NK-92 (cell line): ENCODE measurements around the gene PAX8.

Experiments used
- DNase-seq: peaks from one replicate; lab custom pipeline; 2025; ENCODE audit not compliant: unreplicated experiment; lab: John Stamatoyannopoulos, UW

PAX8 gene

DNA sequence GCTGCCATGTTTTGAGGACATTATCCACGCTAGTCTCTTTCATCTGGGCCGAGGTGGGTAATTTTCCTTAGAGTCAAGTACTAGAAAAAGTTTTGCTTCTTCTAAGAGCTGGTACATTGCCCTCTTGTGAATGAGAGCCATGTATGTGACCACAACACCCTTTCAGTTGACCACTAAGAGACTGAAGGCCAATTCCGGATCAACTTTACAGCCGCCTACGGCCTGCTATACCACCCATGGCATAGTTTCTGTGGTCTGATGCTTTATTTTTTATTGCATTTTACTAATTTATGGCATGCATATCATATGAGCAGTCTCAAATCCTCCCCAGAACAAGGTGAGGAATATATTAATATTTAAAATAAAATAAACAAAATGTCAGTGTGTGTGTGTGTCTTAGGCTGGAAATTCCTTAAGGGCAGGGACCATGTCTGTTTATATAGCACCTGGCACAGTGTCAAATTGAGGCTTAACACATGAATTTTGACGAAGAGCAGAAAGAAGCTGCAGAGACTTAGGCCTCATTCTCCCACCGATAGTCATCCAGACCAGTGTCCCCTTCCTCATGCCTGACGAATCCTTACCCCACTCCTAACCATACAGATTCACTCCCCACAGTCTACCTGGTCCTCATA is 69.6 kb downstream of the PAX8 start:
- DNase-seq = no peak

DNA sequence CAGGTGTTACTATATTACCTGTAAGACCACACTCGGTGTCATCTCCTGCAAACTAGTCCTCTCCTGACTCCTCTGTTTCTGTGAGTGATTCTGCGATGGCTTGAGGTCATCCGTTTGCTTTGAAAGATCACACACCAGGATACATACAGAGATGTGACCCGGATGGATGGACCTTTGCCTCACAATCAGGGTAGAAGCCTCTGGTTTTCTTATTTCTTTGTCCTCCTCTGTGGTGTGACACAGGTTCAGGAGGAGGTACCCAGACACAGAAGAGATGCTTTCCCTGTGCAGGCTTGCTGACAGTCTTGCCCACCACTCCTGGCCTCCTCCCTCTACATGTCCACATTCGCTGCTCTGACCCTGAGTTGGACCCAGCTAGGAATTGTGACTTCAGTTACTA is 70.3 kb downstream of the PAX8 start:
- DNase-seq = no peak

DNA sequence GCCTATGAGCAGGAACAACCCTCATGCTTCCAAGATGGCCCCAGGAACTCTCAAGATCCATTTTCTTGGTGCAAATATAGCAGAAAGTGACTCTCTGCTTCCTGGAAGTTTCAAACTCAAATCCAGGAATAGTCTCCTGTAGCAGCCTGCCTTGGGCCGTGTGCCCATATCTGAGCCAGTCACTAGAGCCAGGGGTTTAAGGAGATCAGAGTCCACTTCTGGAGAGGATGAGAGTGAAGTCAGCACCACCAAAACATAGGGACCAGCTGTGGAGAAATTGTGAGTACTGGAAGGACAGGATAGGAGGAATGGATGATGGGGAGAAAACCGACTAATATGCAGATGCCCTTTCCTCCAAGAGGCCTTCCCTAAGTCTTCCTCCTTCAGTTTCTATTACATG is 71.7 kb downstream of the PAX8 start:
- DNase-seq = no peak

DNA sequence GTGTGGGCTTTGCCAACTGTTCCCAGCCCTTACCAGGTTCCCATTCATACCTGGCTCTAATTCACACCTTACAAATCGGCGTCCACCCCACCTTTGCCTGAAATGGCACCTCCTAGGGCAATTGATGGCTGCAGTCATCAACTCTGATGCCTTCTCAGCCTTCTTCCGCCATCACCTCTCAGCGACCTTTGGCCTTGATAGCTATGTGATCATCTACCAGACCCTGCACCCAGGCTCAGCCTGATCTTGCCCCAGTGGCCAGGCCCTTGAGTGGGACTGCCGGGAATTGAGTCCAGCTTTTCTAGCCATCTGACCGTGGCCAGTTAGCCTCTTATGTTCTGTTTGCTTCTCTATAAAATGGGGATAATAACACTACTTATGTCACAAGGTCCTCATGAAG is 72.5 kb downstream of the PAX8 start:
- no peak for DNase-seq

DNA sequence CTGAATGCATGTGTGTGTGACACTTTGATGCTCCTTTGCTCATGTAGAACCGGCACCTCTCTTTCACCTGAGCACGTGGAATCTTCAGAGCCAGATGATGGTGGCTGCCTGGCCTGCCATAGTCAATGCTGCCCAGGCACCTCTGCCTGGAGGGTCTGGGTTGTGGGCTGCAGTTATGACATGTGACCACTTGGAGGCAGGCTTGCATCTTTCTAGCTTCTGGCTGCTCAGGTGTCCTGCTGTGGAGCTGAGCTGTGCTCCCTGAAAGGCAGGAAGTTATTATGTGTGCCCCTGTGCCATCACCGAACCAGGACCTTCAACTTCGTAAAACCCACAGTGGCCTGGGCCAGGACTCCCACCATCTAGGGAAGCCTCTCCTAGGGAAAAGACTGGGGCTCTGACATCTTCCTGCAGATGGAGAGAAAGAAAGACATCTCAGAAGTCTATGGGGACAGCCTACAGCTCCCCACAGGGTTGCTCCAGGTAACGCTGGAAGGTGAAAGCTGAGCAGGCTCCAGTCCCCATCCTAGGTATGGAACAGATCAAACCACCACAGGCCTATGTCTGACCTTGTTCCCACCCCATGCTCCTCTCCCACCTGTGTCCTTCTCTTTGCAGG is 74.7 kb downstream of the PAX8 start:
- no peak for DNase-seq

DNA sequence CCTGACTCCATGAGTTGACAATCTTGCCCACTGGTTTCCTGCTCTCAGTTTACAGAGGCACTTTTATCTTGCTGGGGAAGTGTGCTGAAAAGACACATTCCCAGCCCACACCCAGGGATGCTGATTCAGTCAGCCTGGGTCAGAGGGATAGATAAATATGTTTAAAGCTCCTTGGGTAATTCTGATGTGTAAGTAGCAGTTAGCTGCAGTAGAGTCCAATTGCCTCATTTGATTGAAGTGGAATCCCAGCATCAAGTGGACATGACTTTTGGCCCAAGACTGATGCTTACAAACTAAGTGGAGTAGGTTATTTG is 75.5 kb downstream of the PAX8 start:
- DNase-seq = no peak

DNA sequence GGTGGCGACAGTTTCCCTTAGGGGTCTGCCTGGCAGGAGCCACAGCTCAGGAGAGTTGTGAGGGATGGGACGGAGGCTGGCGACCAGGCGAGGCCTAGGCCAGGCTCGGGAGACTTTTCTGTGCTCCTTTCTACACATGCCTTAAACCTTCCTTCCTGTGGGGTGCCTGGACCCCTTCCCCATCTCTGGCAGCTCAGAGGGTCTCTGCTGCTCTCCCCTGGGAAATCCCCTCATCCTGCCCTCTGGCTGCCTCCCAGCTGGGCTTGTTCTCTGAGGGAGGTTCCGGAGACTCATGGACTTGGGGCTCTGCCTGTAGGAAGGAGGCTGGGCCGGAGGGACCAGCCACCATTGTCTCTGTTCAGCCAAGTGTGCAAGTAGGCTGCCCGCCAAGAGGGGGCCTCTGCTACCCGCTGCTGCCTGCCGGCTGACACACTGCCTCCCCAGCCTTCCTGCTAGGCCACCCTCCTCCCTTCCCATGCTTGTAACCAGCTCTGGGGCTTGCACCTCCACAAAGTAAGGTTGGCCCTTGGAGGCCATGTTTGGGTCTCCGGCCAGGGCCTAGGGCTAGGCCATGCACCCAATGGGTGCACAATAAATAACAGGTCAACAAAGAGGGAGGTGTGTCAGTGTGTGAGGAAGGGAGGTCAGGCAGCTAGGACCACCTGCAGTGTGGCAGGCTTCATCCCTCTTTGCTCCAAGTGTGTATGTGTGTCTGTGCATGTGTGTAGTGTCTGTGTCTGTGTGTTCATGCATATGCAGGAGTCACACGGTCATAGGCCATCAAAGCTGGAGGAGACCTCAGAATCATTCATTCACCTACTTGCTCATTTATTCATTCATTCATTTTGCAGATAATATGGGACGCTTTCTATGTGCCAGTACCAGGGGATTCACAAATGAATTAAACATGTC is 76.2 kb downstream of the PAX8 start:
- no peak for DNase-seq

DNA sequence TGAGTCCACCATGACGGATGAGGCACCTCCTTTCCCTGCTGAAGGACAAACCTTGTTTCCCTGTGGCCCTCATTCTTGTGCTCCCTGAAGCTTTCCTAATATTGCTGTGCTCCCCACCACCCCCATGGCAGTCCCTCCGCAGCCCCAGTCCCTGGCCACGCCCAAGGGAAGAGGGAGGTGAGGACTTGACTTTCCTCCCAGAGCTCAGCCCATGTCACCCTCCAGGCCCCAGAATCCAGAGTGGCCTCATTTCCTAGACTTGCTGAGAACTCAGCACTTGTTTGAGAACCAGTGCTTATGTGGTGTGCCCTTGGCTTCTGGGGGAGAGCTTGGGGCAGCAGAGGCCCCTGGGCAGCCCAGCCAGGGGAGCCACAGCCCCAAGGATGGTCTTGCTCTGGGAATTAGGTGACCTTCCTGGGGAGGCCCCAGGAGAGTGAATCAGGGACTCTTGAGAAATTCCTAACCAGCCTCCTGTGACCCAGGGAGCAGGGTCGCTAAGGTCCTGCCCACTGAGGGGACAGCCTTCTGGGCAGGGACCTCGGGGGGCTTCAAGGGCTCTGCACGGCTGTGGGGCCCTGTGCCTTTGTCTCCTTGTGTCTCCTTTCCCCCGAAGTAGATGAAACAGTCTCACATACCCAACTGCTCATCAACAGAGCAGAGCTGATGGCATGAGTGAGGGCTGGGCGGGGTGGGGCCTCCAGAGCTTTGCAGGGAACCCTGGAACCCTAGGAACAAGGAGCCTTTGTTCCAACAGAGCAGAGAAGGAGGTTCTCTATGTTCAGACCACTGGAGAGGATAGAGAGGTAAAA is 77.0 kb downstream of the PAX8 start:
- DNase-seq = no peak

DNA sequence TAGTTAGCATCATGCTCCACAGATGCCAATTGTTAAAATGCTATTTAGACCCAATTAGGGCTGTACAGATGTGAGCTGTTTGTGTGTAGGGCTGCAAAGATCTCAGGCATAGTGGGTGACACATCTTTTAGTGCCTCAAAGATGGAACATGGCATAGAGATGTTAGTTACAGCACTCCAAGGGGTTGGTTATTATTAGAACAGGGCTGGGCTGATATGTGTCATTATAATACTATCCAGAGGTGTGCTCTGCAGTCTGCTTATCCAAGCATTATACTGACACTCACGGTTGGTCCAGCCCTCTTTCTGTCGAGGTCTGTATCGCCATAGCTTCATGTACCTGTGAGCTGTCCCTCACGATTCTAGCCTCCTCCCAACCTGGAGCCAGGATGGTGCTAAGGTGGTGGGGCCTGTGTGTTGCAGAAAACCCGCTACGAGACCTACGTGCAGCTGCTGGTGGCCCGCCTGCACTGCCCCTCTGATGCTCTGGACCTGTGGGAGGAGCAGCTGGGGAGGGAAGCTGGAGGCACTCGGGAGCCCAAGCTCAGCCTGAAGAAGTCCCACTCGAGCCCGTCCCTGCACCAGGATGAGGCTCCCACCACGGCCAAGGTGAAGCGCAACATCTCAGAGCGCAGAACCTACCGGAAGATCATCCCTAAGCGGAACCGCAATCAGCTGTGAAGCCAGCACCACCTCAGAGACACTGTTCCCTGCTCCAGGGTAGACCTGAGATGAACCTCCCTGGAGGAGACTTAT is 77.8 kb downstream of the PAX8 start:
- no peak for DNase-seq

DNA sequence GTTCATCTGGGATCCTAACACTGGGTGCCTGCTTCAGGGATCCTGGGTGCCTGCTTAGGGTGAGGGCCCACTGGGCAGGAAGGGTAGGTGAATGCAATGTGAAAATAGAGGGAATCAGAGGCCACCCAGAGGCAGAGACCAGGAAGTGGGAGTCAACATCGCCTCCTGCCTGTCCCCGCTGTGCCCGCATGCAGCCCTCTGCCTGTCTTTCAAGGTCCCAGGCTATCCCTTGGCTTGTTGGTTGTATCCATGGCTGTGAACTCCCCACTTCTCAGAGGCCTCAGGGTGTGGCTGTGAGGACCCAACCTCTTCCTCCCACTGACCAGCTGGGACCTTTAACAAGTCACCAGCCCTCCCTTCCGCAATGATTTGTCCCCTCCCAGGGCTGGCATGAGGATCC is 78.5 kb downstream of the PAX8 start:
- no peak for DNase-seq

DNA sequence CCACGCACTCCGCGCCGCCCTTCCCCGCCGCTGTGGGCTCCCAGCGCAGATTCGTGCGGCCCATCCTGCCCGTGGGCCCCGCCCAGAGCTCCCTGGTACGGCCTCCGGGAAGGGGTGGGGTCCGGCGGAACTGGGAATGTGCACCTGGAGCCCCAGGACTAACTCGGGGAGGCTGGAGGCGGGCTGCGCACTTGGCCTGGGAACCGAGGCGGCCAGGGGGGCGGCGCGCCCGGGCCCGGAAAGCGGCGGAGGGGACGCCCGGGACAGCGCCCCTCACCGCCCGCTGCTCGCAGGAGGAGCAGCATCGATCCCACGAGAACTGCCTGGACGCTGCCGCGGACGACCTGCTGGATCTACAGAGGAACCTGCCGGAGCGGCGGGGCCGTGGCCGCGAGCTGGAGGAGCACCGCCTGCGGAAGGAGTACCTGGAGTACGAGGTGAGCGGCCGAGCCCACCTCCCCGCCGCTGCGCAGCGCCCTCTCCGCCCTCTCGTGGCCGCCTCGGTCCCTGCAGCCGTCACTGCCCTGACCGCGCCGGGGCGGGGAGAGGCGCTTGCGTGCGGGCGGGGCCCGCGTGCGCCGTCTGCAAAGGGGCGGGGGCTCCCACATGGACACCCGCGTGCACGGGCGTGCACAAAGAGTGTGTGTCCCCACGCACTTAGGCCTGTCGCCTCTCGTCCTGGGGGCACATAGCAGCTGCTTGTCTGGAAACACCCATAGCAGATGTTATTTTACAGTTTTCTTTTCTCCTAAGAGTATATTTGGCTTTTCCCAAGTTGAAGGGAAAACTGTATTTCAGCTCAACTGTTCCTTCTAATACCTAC is 79.7 kb downstream of the PAX8 start:
- DNase-seq = no peak

DNA sequence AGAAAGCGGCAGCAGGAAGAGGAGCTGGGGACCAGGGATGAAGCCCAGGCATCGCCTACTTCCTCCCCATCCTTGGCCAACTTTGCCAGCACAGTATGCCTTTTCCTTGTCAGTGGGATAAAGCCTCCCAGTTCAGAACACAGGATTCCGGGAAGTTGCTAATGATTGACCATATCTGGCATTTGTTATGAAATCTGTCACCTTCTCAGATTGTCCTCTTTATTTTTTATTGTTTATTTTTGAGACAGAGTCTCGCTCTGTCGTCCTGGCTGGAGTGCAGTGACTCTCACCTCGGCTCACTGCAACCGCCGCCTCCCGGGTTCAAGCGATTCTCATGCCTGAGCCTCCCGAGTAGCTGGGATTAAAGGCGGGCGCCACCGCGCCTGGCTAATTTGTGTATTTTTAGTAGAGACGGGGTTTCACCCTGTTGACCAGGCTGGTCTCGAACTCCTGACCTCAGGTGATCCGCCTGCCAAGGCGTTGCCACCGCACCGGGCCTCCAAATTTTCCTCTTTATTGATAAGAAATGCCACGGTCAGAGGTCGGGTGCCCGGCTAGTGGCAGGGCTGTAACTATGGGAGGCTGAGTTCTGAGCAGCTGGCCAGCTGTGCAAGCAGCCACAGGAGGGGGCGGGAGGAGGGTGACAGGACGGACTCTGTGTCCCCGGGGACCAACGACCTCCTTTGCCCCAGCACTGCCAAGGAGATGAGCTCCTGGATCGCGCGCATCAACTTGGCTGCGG is 80.5 kb downstream of the PAX8 start:
- no peak for DNase-seq

DNA sequence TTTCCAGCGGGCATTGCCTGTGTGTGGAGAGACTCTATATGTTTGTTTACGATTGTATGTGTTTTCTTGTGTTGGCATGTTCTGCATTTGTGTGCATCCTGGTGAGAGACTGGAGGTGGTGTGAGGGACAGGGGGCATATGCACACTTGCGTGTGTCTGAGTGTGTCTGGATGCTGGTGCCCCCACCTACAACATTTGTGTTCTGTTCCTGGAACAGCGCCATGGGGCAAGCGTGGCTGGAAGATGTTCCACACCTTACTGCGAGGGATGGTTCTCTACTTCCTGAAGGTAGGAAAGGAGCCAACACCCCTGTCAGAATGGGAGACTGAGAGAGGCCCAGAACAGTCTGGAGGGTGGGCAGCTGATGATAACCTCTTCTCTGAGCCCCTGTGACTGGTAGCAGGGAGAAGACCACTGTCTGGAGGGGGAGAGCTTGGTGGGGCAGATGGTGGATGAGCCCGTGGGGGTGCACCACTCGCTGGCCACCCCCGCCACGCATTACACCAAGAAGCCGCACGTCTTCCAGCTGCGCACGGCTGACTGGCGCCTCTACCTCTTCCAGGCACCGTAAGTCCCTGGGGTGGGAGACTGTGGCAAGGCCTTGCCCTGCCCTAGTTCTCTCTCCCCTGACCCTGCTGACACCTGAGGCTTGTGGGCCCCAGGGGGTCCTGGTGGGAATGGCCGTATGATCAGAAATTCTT is 81.2 kb downstream of the PAX8 start:
- no peak for DNase-seq

DNA sequence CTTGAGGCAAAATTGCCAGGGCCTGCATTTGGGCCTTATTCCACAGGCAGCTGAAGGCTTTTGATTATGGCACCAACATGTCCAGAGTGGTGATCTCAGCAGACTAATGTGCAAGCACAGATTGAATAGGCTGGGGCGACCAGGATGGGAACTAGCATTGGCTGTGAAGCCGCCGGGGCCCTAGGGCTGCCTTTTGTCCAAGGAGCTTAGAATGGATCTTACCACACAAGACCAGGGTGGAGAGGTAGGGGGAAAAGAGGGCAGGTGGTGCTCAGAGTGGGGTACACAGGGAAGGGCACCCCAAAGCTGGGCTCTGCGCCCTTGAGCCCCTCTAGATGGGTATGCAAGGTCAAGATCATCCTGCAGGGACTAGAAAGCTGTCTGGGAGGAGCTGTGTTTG is 81.9 kb downstream of the PAX8 start:
- no peak for DNase-seq

DNA sequence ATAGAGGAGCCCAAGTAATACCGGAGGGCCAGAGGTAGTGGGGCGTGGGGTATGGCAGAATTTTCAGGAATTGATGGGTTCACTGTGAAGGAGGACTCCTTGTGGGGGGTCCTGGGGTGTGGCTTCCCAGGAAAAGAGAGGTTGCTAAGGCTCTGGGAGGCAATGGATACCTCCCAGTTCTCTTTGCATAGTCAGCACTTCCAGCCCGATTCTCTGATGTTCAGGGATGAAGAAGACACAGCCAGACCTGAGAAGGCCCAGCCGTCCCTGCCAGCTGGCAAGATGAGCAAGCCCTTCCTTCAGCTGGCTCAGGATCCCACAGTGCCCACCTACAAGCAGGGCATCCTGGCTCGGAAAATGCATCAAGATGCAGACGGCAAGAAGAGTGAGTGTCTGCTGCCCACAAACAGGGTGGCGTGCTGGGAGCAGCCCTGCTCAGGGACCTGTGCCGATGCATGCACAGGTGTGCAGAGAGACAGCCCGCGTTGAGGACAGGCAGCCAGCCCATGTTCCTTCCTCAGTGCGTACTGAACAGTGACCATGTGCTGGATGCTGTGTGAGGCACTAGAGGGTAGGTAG is 82.7 kb downstream of the PAX8 start:
- no peak for DNase-seq

DNA sequence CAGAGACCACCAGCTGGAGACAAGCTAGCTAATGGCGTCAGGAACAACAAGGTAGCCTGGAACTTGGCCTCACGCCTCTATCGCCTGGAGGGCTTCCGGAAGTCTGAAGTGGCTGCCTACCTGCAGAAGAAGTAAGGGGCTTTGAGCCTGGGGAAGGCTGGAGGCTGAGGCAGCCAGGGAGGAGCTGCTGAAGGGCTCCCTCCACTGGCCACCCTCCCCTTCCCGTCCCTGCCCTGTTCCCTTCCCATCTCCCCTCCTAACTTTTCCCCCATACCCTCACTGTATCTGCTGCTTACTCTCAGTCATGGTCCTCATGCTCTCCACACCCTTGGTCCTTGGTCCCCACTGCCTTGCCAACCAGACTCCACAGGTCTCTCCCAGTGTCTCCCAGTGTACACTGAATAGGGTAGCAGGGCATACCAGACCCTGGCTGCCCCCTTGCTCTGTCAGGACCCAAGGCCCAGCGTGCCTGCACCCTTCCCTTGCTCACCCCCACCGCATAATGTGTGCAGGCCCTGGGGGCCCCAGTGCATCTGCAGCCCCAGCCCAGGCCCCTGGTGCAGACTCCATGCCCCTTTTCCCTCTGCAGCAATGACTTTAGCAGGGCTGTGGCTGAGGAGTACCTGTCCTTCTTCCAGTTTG is 86.1 kb downstream of the PAX8 start:
- DNase-seq = no peak

DNA sequence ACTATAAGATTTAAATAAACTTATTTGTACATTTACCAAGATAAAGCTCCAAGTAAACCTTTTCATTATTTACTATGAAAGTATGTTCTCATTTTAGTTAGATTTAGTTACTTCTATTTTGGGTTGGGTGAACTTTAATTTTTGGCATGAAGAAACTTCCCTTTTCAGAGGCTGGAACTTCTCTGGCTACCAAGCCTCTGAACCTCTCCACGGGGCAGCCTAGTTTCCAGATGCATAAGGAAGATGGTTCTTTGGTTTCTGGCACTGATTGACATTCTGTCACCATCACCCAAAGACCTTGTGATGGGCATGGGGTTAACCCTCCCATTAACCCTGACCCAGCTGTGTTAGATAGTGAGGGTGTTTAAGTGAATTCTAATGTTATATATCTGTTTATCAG is 87.8 kb downstream of the PAX8 start:
- no peak for DNase-seq

DNA sequence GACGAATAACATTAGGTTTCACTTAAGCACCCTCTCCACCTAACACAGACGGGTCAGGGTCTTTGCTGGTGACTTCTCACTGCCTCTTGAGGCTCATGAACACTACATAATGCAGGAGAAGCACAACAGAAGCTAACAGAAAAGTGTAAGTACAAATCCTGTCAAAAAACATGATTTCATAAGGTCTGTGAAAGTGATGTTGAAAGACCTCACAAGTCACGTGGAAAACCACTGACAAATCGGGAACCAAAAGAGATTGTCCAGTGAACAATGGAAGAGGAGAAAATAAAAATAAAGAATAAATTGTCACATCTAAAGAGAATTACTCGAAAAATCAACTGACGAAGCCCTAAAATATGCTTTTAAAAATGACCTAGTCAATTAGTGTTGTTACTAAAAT is 91.0 kb downstream of the PAX8 start:
- no peak for DNase-seq
